GM23338 (cell line): Measurements from ENCODE around the gene STARD8. TPM values are rescaled to one million over a fixed set of nuclear protein-coding genes. Genes with fewer than 3 reads are reported as not detected.

Experiments used
- ATAC-seq: fragments of 200-7000 bp; cut with Tn5 transposase; 3 replicates; pipeline ENCODE4 v1.9.1; 2020
- DNase-seq: peaks from one replicate; pipeline ENCODE4 v3.0.0-alpha.2; 2015; ENCODE audit warnings: low spot score
- H2AFZ ChIP-seq: fragments of 200-600 bp; sonication (generic); 2 replicates; pipeline ENCODE4 v1.8.0; 2016; ENCODE audit warnings: antibody characterized with exemption, mild to moderate bottlenecking, moderate library complexity
- H3F3A ChIP-seq: fragments of 200-600 bp; sonication (generic); replicated peaks from 2 replicates; pipeline ENCODE4 v1.8.0; 2017; ENCODE audit warnings: antibody characterized with exemption, mixed run types, low read depth
- H3K27ac ChIP-seq: fragments of 200-600 bp; sonication (generic); 2 replicates; pipeline ENCODE4 v1.6.1; 2016; ENCODE audit warnings: low read depth
- H3K27me3 ChIP-seq: fragments of 200-600 bp; sonication (generic); 2 replicates; pipeline ENCODE4 v1.8.0; 2016; ENCODE audit warnings: mild to moderate bottlenecking, mixed run types, moderate library complexity; ENCODE audit not compliant: insufficient read depth
- H3K36me3 ChIP-seq: fragments of 200-600 bp; sonication (generic); 2 replicates; pipeline ENCODE4 v1.8.0; 2016; ENCODE audit warnings: mild to moderate bottlenecking; ENCODE audit not compliant: insufficient read depth
- H3K4me1 ChIP-seq: fragments of 200-600 bp; sonication (generic); 2 replicates; pipeline ENCODE4 v1.8.0; 2016; ENCODE audit warnings: mild to moderate bottlenecking, moderate library complexity; ENCODE audit not compliant: insufficient read depth
- H3K4me2 ChIP-seq: fragments of 200-600 bp; sonication (generic); 2 replicates; pipeline ENCODE4 v1.7.1; 2017; ENCODE audit warnings: mixed run types
- H3K4me3 ChIP-seq: fragments of 200-600 bp; sonication (generic); 2 replicates; pipeline ENCODE4 v1.6.1; 2016; ENCODE audit warnings: mixed run types
- H3K79me2 ChIP-seq: fragments of 200-600 bp; sonication (generic); replicated peaks from 2 replicates; pipeline ENCODE4 v1.8.0; 2017; ENCODE audit warnings: mild to moderate bottlenecking; ENCODE audit not compliant: insufficient read depth
- H3K9me2 ChIP-seq: fragments of 200-600 bp; sonication (generic); 2 replicates; pipeline ENCODE4 v1.8.0; 2017; ENCODE audit not compliant: insufficient read depth
- H4K20me1 ChIP-seq: fragments of 200-600 bp; sonication (generic); replicated peaks from 2 replicates; pipeline ENCODE4 v1.8.0; 2017; ENCODE audit warnings: mild to moderate bottlenecking; ENCODE audit not compliant: insufficient read depth
- H3K27ac Mint-ChIP-seq: 2 replicates; pipeline ENCODE4 v1.8.0; 2020; ENCODE audit warnings: inconsistent platforms, mild to moderate bottlenecking, moderate library complexity, mixed read lengths
- H3K27me3 Mint-ChIP-seq: 3 replicates; pipeline ENCODE4 v1.8.0; 2022; ENCODE audit warnings: low read depth, mild to moderate bottlenecking, moderate library complexity, mixed read lengths, inconsistent platforms; ENCODE audit not compliant: insufficient read depth, poor library complexity
- H3K36me3 Mint-ChIP-seq: 3 replicates; pipeline ENCODE4 v1.8.0; 2021; ENCODE audit warnings: low read depth, mild to moderate bottlenecking, inconsistent platforms, moderate library complexity, mixed read lengths
- H3K4me1 Mint-ChIP-seq: 3 replicates; pipeline ENCODE4 v1.8.0; 2020; ENCODE audit warnings: mild to moderate bottlenecking, inconsistent platforms, mixed read lengths
- H3K4me3 Mint-ChIP-seq: 3 replicates; pipeline ENCODE4 v1.8.0; 2021; ENCODE audit warnings: moderate library complexity, mild to moderate bottlenecking, inconsistent platforms, mixed read lengths
- H3K9me3 Mint-ChIP-seq: 3 replicates; pipeline ENCODE4 v1.8.0; 2020; ENCODE audit warnings: moderate library complexity, mild to moderate bottlenecking, inconsistent platforms, mixed read lengths
- CREB1 ChIP-seq: fragments of 250-450 bp; sonication (Bioruptor Pico); IDR thresholded peaks from 2 replicates; pipeline ENCODE4 v1.5.0; 2020; ENCODE audit warnings: low read depth, mild to moderate bottlenecking, moderate library complexity
- EZH2phosphoT487 ChIP-seq: fragments of 200-600 bp; sonication (generic); IDR thresholded peaks from one replicate; pipeline ENCODE4 v1.8.1; 2018; ENCODE audit warnings: antibody characterized with exemption; ENCODE audit not compliant: unreplicated experiment
- JUNB ChIP-seq: IDR thresholded peaks from one replicate; pipeline ENCODE4 v1.6.1; 2016; ENCODE audit warnings: antibody characterized with exemption; ENCODE audit not compliant: unreplicated experiment
- POLR2AphosphoS5 ChIP-seq: IDR thresholded peaks from 2 replicates; pipeline ENCODE4 v1.6.1; 2016; ENCODE audit warnings: antibody characterized with exemption, low read depth
- STAT1 ChIP-seq: IDR thresholded peaks from one replicate; pipeline ENCODE4 v1.6.1; 2016; ENCODE audit warnings: antibody characterized with exemption; ENCODE audit not compliant: unreplicated experiment
- ZNF114 ChIP-seq: fragments of 250-450 bp; sonication (Bioruptor Pico); IDR thresholded peaks from 2 replicates; pipeline ENCODE4 v1.5.0; 2020; ENCODE audit warnings: mild to moderate bottlenecking, moderate library complexity
- polyA plus RNA-seq: library from polyadenylated mRNA; unstranded; fragments of >200 nt; fragmentation: Nextera tagmentation; extraction: Ambion mirVana; gene quantifications from 2 replicates; pipeline ENCODE4 v1.2.1, GENCODE V29; 2016
- total RNA-seq: library from RNA; depleted of rRNA; stranded (reverse); fragments of >200 nt; shearing (Covaris generic); gene quantifications from 2 replicates; pipeline ENCODE4 v1.2.3, GENCODE V29; 2014
- TF ChIP-seq, protein P1 (sequence below), 2 experiments: fragments of 200-600 bp in 1 of 2; sonication (generic) in 1 of 2; conservative IDR thresholded peaks; 2 replicates each; pipeline versions ENCODE4 v1.5.1 to v1.6.1; 2016 to 2017; ENCODE audit warnings: antibody characterized with exemption in 2 of 2, low read depth in 2 of 2, mild to moderate bottlenecking in 2 of 2, moderate library complexity in 1 of 2

Gene STARD8
- total and polyA plus RNA-seq, 2 experiments from 2014 or later = 0.74 to 5.6 TPM

DNA sequence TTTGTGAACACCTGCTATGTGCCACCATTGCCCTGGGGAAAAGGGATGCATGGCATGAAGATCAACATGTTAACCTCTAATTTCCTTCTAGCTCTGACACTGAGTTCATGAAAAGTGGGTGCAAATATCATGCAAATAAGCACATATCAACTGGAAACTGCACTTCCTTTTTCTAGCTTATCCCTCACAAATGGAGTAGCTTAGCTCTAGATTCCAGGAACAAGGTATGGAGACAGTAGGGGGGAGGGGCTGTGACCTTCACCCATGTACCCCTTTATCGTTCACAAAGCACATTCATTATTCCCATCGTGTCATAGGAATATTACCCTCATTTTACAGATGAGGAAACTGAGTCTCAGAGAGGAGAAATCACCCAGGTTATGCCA lies 37.4 kb downstream of the STARD8 start:
- no peak for ATAC-seq
- H3K79me2 ChIP-seq = no peaks in the 10 kb centered on the region
- Mint-ChIP-seq H3K27ac (no peak overlapping the region), H3K9me3 (no peaks in the 10 kb centered on the region), H3K27me3 (peaks cover 12% of the 10 kb centered on the region), H3K4me1 (peaks cover 40% of the 10 kb centered on the region), H3K4me3 (no peak overlapping the region), H3K36me3 (no peaks in the 10 kb centered on the region)
- DNase-seq = no peak
- no peak overlapping the region for H3K4me2 ChIP-seq
- no peaks in the 10 kb centered on the region for H3K36me3 ChIP-seq
- no peak overlapping the region for H3K4me3 ChIP-seq
- H3K4me1 ChIP-seq = 0 out of 2 replicates have a peak, but pooled peaks cover 2% of the 10 kb centered on the region
- H3F3A ChIP-seq = no peaks in the 10 kb centered on the region
- peaks cover 9% of the 10 kb centered on the region; the same call in 1 of the 2 replicates for H3K27me3 ChIP-seq
- H3K27ac ChIP-seq = no peak overlapping the region
- no peaks in the 10 kb centered on the region for H4K20me1 ChIP-seq
- H3K9me2 ChIP-seq = no peaks in the 10 kb centered on the region
- TF ChIP-seq STAT1 (no peak), EZH2phosphoT487 (no peak), POLR2AphosphoS5 (no peak), ZNF114 (no peak), CREB1 (CRISPR knock-in tag) (no peak)
- TF ChIP-seq, protein P1, sequence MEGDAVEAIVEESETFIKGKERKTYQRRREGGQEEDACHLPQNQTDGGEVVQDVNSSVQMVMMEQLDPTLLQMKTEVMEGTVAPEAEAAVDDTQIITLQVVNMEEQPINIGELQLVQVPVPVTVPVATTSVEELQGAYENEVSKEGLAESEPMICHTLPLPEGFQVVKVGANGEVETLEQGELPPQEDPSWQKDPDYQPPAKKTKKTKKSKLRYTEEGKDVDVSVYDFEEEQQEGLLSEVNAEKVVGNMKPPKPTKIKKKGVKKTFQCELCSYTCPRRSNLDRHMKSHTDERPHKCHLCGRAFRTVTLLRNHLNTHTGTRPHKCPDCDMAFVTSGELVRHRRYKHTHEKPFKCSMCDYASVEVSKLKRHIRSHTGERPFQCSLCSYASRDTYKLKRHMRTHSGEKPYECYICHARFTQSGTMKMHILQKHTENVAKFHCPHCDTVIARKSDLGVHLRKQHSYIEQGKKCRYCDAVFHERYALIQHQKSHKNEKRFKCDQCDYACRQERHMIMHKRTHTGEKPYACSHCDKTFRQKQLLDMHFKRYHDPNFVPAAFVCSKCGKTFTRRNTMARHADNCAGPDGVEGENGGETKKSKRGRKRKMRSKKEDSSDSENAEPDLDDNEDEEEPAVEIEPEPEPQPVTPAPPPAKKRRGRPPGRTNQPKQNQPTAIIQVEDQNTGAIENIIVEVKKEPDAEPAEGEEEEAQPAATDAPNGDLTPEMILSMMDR (conservative IDR thresholded peaks at IDR 0.05; ENCODE audit: low read depth in 2 of 2) = no peak
- H2AFZ ChIP-seq = no peak overlapping the region

DNA sequence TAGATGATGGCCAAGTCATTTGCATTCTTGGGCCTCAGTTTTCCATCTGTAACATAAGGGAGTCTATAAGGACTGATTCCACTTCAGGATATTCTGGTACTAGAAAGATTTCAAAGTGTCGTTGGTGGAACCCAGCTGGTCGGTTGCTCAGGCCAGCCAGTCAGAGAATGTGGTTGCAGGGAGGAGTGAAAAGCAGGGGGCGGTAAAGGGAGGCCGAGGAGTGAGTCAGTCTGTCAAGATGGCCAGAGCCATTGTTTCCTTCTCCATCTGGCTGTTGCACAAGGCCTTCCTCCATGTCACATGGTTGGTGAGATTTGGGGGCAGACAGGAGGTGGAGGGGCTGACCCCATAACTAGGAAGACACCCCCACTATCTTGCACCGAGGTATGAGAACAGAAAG lies 38.2 kb downstream of the STARD8 start:
- no peak overlapping the region for H2AFZ ChIP-seq
- H3K27me3 ChIP-seq = peaks cover 9% of the 10 kb centered on the region; the same call in 1 of the 2 replicates
- H4K20me1 ChIP-seq = no peaks in the 10 kb centered on the region
- peaks cover 12% of the 10 kb centered on the region for H3K27me3 Mint-ChIP-seq
- no peaks in the 10 kb centered on the region for H3K4me1 ChIP-seq
- peak overlapping the region; percentile 74 for H3K4me2 ChIP-seq
- no peaks in the 10 kb centered on the region for H3K36me3 Mint-ChIP-seq
- TF ChIP-seq, protein P1 (conservative IDR thresholded peaks at IDR 0.05; ENCODE audit: low read depth in 2 of 2) = peak; percentile 22 to 38; a peak in 2 of 4 replicates
- no peak for TF ChIP-seq JUNB
- H3K4me1 Mint-ChIP-seq = peaks cover 33% of the 10 kb centered on the region
- H3F3A ChIP-seq = no peaks in the 10 kb centered on the region
- H3K27ac Mint-ChIP-seq = no peak overlapping the region; the same call in 1 of the 2 replicates
- DNase-seq (peak; percentile 52), ATAC-seq (peak; percentile 23)
- no peaks in the 10 kb centered on the region for H3K9me3 Mint-ChIP-seq
- H3K79me2 ChIP-seq = no peaks in the 10 kb centered on the region
- H3K4me3 Mint-ChIP-seq = peak overlapping the region; percentile 65
- H3K9me2 ChIP-seq = no peaks in the 10 kb centered on the region
- no peak overlapping the region for H3K27ac ChIP-seq
- 0 out of 2 replicates have a peak overlapping the region, but pooled peaks have one; percentile 53 for H3K4me3 ChIP-seq
- H3K36me3 ChIP-seq = no peaks in the 10 kb centered on the region
